Measurements from ENCODE around the gene EGLN2.

Gene EGLN2

GRCh38 chr19:40798683-40799557, at the start of gene EGLN2 (continued):
- TF ChIP-seq PRDM2 (tag by site-specific recombination; IDR thresholded peaks at IDR 0.05; ENCODE audit: borderline replicate concordance) (no peak), SP2 (tag by site-specific recombination; IDR thresholded peaks at IDR 0.05) (peak; percentile 98), GLIS2 (tag by site-specific recombination; IDR thresholded peaks at IDR 0.05) (peak; percentile 96), KLF7 (tag by site-specific recombination; IDR thresholded peaks at IDR 0.05; ENCODE audit: borderline replicate concordance) (0 out of 2 replicates have a peak, but pooled peaks have one; percentile 40), ZNF266 (tag by site-specific recombination; IDR thresholded peaks at IDR 0.05; ENCODE audit: low read depth) (no peak), ZNF24 (tag by site-specific recombination; IDR thresholded peaks at IDR 0.05) (peak; percentile 33; the same call in 1 of the 2 replicates), ZBTB8A (tag by site-specific recombination; IDR thresholded peaks at IDR 0.05) (peak; percentile 84), ZNF664 (tag by site-specific recombination; IDR thresholded peaks at IDR 0.05) (peak; percentile 99; the same call in 1 of the 2 replicates), ZNF366 (tag by site-specific recombination; conservative IDR thresholded peaks at IDR 0.05) (peak; percentile 90), PRDM1 (tag by site-specific recombination; IDR thresholded peaks at IDR 0.05) (0 out of 2 replicates have a peak, but pooled peaks have one; percentile 1), ZNF394 (tag by site-specific recombination; IDR thresholded peaks at IDR 0.05; ENCODE audit: borderline replicate concordance) (peak; percentile 14; the same call in 1 of the 2 replicates), ZBTB7A (tag by site-specific recombination; IDR thresholded peaks at IDR 0.05; ENCODE audit: low read depth) (peak; percentile 53; the same call in 1 of the 2 replicates), IKZF3 (tag by site-specific recombination; IDR thresholded peaks at IDR 0.05) (peak; percentile 54; the same call in 1 of the 2 replicates), ZNF138 (tag by site-specific recombination; IDR thresholded peaks at IDR 0.05; ENCODE audit: borderline replicate concordance) (no peak), EGR2 (tag by site-specific recombination; IDR thresholded peaks at IDR 0.05; ENCODE audit: low read depth) (peak; percentile 70; the same call in 1 of the 2 replicates), HIC1 (tag by site-specific recombination; IDR thresholded peaks at IDR 0.05) (peak; percentile 90), KLF10 (tag by site-specific recombination; IDR thresholded peaks at IDR 0.05) (peak; percentile 94), ZNF521 (tag by site-specific recombination; IDR thresholded peaks at IDR 0.05) (no peak), GLI4 (tag by site-specific recombination; IDR thresholded peaks at IDR 0.05) (no peak), KLF16 (tag by site-specific recombination; IDR thresholded peaks at IDR 0.05) (peak; percentile 99)
- TF ChIP-seq, protein P1, sequence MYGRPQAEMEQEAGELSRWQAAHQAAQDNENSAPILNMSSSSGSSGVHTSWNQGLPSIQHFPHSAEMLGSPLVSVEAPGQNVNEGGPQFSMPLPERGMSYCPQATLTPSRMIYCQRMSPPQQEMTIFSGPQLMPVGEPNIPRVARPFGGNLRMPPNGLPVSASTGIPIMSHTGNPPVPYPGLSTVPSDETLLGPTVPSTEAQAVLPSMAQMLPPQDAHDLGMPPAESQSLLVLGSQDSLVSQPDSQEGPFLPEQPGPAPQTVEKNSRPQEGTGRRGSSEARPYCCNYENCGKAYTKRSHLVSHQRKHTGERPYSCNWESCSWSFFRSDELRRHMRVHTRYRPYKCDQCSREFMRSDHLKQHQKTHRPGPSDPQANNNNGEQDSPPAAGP (tag by site-specific recombination; IDR thresholded peaks at IDR 0.05) = peak; percentile 9; the same call in 1 of the 2 replicates
- TF ChIP-seq, protein P2, sequence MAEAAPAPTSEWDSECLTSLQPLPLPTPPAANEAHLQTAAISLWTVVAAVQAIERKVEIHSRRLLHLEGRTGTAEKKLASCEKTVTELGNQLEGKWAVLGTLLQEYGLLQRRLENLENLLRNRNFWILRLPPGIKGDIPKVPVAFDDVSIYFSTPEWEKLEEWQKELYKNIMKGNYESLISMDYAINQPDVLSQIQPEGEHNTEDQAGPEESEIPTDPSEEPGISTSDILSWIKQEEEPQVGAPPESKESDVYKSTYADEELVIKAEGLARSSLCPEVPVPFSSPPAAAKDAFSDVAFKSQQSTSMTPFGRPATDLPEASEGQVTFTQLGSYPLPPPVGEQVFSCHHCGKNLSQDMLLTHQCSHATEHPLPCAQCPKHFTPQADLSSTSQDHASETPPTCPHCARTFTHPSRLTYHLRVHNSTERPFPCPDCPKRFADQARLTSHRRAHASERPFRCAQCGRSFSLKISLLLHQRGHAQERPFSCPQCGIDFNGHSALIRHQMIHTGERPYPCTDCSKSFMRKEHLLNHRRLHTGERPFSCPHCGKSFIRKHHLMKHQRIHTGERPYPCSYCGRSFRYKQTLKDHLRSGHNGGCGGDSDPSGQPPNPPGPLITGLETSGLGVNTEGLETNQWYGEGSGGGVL (tag by site-specific recombination; IDR thresholded peaks at IDR 0.05) = peak; percentile 38; the same call in 1 of the 2 replicates
- TF ChIP-seq, protein P3, sequence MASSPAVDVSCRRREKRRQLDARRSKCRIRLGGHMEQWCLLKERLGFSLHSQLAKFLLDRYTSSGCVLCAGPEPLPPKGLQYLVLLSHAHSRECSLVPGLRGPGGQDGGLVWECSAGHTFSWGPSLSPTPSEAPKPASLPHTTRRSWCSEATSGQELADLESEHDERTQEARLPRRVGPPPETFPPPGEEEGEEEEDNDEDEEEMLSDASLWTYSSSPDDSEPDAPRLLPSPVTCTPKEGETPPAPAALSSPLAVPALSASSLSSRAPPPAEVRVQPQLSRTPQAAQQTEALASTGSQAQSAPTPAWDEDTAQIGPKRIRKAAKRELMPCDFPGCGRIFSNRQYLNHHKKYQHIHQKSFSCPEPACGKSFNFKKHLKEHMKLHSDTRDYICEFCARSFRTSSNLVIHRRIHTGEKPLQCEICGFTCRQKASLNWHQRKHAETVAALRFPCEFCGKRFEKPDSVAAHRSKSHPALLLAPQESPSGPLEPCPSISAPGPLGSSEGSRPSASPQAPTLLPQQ (tag by site-specific recombination; IDR thresholded peaks at IDR 0.05) = no peak; the same call in 1 of the 2 replicates
- TF ChIP-seq, protein P4, sequence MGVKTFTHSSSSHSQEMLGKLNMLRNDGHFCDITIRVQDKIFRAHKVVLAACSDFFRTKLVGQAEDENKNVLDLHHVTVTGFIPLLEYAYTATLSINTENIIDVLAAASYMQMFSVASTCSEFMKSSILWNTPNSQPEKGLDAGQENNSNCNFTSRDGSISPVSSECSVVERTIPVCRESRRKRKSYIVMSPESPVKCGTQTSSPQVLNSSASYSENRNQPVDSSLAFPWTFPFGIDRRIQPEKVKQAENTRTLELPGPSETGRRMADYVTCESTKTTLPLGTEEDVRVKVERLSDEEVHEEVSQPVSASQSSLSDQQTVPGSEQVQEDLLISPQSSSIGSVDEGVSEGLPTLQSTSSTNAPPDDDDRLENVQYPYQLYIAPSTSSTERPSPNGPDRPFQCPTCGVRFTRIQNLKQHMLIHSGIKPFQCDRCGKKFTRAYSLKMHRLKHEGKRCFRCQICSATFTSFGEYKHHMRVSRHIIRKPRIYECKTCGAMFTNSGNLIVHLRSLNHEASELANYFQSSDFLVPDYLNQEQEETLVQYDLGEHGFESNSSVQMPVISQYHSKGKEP (tag by site-specific recombination; IDR thresholded peaks at IDR 0.05) = peak; percentile 32; the same call in 1 of the 2 replicates
